EH (cell line): Measurements from ENCODE around the gene SMYD1.

Source experiments
- DNase-seq: peaks from one replicate; pipeline ENCODE4 v3.0.0-alpha.2; 2015; ENCODE audit warnings: low read depth

SMYD1 gene

DNA sequence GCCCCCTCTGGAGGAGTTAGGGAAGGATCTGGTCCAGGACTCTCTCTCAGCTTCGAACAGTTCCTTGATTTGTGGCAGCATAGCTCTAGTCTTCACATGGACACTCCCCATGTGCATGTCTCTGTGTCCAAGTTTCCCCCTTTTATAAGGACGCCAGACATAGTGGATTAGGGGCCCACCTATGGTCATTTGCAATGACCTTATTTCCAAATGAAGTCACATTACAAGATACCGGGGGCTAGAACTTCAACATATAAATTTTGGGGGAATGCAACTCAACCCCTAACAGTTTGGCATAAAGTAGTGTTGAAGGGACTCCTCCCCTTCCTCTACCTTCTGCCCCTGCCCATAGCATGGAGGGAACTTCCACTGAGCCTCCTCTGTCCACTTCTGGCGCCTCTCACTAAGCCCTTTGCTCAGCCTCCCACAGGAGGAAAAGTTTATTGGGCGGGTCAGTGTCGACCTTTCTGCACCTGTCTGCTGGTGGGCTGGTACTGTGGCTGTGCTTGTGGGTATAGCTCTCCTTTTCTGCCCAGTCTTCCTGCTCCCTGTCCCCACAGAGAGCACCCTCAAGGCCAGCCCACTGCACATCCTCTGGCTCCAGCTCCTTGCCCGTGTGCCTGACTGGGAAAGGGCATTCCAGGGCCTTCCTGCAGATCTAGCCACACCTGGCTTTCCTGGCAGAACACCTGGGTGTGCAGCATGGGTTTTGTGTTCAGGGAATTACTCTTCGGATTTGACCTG, 54.7 kb downstream of the SMYD1 start:
- no peak for DNase-seq

DNA sequence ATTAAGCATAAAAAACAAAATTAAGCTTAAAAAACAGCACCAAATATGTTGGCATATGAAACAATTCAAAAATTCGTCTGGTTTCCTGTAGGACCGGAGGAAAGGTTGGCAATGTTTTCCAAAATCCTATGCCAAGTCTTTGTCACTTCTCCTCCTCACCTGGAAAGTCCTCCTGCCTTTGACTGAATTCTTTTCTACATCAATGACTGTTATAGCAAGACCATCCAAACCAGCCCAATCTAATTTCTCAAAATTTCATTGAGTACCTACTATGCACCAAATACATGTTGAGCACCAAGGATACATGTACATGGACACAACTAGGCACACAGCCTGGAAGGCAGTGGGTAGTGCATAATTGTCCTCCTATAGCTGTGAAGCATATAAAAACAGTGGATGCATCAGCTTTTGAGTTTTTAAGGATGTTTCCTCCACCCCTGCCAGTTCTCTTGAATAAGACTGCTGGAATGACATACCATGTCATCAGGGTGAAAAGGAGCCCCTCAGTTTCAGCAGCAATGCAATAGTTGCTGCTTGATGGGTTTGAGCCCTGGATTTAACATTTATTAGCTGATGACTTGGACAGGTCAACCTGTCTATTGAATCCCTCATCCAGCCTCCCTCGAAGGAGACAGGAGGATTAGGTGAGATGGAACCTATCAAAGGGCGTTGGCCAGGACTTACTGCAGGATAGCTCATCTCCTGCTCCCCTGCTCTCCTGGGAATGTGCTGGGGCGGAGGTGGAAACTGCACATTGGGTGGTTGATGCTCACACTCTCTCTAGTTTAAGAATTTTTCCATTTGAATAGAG, 55.7 kb downstream of the SMYD1 start:
- no peak for DNase-seq

DNA sequence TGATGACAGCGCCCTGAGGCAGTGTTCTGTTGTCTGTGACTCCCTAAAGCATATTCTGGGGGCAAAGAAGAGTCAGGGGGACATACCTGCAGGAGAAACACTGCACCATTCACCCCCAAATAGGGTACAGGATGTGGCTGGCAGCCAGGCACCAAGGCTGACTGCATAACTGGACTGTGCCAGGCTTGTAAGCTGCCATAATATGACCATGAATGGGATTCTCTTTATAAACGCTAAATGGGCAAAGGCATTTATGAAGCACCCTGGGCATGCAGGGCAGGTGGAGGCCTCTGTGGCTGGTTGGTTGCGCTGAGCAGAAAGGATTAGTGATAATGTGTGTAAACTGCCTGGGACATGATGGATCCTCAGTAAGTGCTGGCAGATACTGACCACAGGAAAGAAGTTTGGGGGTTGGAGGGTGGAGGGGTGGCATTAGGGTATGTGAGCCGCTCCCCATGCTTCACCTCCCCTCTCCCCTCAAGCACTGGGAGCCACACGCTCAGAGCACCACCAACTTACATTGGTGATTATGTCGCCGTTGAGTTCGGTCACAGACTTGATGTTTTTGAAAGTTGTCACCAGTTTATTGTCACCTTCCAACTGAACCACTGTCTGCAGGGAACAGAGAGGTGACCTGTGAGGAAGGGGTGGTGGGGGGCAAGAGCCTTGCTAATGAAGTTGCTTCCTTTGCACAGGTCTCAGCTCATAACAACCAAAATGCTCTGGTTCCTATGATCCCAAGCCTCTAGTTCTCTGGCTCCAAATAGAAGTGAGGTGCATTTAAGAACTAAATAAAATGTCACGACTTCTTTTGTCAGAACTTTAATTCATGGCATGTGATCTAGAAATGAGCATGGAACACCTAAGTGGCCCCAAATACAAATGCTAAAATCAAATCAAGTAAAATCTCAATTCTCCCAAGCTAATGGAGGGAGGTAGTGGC, 56.6 kb downstream of the SMYD1 start:
- no peak for DNase-seq

DNA sequence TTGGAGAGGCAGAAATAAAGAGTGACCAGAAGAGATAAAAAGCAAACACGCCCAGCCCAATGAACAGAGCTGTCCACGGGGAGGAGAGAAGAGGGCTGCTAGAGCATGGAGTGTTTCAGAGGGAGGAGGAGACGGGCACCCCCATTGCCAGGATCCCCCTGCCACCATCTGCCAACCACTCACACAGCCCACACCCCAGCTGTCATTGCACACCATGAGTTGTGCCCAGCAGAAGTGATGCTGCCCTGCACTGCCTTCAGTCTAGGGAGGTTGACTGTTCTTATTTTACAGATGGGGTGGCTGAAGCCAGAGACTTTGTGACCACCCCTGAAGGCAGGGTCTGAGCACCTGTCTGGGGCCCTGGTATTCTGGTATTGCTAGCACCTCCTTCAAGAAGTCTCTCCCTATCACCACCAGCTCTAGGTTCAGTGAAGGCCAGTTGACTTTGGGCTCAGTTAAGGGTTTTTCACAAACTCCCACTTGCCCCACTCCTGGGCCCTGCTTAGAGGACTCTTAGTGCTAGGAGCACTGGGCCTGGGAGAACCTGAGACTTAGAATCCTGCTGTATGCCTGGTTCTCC, 57.8 kb downstream of the SMYD1 start:
- DNase-seq = no peak

DNA sequence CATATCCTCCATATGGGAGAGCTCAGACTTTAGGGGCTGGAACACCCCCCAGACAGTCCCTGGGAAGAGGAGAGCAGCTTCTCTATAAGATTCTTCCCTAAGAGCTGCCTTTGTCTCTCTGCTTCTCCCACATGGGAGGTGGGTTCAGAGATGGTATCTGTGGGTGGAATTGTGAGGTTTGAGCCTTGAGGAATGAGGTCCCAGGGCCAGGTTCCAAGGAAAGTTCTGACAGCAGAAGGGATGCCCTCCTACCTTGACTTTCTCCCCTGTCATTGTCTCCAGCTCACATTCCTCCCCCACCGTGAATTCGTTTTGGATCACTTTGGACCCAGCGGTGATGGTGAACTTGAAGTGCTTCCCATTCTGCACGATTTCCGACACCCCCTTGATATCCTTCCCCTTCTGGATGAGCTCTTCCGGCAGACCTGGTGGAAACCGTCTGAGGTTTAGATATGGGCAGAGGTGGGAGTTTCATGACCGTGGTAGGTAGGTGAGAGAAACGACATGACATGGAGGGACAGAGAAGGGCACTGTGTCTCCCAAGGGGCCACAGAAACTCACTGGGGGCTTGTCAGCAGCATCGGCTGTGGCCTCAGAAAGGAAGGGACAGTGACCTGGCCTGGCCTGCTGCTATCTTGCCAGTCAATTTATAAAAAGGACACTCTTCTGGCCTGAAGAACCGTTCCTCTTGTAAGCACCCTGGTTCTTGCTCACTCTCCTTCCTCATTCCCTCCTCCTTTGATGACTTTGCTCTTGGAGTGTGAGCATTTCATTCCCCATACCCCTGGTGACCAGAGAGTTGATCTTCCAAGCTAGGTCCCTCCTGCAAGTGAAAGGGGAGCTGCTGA, 58.5 kb downstream of the SMYD1 start:
- DNase-seq = no peak

DNA sequence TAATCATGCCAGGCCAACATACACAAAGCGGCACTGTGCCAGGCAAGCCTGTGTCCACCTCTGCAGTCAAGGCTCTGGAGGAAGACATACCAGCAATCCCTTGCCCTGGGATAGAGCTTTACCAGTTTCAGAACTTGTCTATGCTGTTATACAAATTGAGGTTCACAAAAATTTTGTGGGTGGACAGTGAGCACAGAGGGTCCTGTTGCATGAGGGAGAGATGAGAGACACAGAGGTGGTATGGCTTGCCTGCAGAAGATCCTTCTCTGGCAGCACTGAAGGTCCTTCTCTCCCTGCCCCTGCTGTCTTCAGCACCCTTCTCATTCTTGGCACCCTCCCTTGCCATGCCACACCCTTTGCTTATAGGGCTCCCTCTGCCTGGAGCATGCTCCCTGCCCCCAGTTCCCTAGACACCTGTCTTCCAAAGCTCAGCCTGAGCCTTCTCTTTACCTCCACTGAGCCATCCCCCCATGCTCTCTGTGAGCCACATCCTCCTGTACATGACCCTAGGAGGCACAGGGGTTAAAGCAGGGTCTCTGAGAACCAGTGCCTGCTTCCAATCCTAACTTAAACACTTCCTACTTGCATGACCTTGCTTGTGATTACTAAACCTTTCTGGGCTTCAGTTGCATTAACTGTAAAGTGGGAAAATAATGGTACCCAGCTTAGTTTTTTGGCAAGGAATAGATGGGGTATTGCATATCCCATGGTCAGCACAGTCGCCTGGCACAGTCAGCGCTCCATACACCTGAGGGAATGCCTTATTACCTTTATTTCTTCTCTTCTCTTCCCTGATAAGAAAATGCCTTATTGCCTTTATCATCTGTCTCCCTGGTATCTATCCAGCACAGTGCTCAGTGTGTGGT, 59.4 kb downstream of the SMYD1 start:
- no peak for DNase-seq

DNA sequence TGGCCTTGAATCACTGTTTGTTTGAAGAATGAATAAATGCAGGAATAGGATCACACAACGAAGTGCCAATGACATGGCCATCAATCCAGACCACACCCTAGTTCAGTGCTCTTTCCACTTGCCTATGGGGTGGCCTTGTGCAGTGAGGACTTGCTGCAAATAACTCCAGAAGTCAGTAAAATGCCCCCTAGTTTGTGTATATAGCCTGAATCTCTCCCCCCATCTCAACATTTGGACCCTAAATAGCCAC, 59.9 kb downstream of the SMYD1 start:
- DNase-seq = no peak

DNA sequence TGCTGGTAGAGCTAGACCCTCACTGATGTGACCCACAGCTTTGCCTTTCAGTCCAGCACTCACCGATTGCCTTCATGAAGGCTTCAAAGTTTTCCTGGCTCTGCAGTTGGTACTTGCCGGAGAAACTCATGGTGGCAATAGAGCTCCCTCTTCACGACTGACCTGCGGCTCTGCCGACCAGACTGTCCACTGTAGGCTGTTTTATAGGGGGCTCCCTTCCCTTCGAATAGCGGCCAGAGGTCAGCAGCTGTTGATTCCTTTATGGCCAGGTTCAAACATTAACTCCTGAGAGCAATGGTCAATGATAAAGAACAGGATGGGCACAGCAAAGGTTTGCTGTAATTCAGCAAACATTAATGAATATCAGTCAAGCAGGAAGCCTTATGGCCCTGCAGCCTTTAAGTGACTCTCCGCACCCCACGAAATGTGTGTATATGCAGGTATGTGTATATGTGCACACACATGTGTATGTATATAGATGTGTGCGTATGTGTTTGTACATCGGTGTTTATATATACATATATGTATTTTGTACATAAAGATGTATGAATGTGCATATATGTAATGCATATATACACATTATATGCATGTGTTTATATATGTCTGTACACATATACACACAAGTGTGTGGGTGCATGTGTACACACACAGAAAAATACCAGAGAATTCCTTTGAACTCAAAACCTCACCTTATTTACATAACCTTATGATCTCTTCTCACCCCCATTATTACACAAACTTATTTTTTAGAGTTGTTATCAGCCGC, 60.4 kb downstream of the SMYD1 start, which contains the start of gene FABP1:
Gene FABP1 (minus strand): TSS at position 175 of the 766 bp plus-strand sequence. CDS start 45 bp downstream, at position 130.
- no peak for DNase-seq

DNA sequence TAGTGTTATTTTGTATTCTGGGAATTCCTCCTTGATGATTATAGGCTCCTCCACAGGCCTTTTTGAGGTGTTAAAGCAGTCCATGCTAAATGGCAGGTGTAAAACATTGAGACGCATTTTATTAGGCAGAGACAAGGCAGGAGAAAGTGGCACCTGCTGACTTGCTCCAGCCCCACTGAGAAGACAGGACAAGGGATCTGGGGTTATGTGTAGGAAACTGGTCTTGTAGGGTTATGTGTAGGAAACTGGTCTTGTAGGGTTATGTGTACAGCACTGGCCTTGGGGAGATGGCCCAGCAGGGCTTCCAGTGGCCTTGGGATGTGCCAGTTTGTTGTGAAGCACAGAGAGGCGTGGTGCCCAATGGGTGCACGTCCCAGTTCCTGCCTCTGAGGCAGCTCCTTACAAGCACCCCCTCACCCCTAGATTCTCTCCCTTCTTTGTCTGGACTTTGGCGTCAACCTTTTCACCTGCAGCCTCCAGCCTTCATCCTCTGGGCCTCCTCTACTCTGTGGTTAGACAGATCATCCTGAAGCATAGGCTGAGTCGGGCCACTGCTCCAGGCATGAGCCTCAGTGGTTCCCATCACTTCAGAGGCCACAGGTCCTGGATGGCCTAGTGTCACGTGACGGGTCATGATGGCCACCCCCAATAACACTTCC, 61.2 kb downstream of the SMYD1 start:
- no peak for DNase-seq

DNA sequence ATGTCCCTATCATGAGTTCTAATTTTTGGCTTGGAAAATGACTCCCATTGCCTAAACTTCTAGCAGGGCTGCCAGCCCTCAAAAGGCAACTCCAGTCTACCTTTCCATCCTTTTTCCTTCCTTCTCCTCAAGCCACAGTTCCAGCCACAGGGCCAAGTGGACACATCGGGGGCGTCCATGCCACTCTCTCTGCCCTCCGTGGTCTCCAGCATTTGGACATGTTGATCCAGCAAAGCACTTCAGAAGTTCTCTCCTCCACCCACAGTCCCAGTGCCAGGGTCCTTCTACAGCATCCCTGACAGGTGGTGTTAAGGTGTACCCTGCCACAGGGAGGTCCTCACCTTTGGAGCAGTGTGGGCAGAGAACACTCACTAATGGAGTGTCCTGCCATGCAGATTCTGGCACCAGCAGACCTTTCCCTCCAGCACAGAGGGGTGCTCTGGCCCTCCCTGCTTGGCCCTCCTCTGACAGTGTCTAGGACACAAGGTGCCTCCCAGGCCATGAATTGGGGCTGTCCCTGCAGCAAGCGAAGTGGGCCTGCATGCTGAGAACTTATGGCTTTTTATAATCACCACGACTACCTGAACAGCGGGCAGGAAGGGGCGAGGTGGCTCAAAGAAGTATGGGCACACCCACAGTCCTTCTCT, 61.8 kb downstream of the SMYD1 start:
- DNase-seq = no peak

DNA sequence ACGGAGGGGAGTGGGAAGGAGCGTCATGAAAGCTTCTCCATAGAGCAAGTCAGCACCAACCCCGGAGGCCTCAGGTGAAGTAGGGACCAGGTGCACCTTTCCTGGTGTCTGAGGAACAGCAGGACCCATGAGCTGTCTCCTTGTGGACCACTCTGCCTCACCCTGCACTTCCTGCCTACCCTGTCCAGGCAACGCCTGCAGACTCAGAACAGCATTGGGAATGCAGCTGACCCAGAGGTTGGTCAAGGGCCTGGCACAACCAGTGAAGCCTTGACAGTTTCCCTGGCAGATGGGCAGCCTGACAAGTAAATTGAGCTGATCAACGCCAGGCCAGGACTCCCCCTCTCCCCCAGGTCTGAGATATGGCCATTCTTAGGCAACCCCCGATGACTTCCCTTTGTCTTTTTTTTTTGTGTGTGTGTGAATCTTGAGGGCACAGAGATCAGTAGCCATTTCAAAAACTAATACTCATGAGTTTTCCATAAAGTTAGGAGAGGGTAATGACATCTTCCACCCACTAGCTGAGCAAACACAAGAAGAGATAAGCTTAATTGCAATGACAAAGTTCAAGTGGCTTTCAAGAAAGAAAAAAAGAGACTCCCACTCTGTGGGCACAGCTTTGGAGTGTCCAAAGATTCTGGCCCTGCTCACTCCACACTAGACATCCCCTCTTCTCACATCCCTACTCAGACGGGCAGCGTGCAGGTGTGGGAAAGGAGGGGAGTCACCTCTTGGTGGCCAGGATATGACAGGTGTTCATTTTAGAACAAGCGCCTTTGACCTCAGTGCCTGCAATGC, 63.8 kb downstream of the SMYD1 start:
- DNase-seq = no peak

DNA sequence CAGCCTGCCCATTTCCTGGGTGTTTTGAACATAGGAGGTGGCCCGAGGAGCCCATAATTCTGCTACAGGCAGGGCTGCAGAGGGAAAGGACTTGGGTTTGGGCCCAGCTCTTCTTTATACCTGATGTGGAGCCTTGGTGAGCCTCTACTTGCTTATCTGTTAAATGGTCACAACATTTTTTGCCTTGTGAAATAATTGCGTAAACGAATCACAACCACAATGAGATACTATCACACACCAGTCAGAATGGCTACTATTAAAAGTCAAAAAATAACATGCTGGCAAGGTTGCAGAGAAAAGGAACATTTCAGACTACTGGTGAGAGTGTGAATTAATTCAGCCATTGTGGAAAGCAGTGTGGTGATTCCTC, 64.4 kb downstream of the SMYD1 start:
- no peak for DNase-seq

DNA sequence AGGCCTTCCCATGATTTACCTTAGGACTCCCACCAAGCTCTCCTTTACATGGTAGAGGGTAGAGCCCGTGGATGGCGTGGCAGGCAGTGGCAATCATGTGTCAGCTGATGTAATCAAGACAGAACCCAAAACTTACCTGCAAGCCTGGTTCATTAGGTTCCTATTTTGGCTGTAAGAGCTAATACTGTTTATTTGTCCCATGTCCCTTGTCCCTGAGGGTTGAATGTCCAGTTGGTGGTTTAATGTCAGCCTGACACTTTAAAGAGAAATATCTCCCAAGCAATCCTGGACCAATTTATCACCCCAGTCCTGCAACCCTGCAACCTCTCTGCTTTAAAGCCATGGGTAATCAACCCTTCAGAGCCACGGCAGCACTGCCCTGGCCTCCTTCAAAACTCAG, 66.2 kb downstream of the SMYD1 start:
- no peak for DNase-seq

DNA sequence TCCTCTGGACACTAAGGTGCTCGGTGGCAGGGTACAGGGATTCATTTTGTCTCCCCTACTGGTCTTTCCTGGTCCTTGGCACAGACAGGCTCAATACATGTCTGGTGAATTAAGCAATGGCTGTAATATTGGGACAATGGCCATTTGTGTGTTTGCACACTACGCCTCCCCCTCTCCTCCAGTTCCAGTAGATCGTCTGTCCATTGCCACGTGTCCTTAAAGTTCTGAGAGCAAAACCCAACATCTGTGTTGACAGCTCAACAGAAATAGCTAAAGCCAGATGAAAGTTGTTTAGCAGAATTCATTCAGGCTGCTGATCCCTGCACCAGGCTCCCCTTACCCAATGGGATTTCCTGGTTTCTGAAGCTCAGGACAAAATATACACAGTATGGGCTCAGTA, 69.2 kb downstream of the SMYD1 start:
- no peak for DNase-seq

DNA sequence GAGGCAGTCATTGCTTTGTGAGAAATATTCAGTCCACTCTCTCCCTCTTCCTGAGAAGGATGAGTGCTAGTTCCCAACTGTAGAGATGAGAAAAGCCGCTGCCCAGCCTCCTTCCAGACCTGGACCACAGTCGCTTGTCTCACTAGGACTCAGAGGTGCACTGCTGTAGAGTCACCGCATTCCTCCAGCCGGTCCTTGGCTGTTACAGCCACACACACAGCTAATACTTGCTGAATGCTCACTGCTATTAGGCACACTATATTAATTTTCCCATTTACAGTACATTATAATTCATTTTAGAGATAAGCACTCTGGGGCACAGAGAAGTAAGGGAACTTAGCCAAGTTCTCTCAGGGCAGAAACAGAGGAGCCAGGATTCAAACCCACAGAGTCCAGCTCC, 70.2 kb downstream of the SMYD1 start:
- no peak for DNase-seq

DNA sequence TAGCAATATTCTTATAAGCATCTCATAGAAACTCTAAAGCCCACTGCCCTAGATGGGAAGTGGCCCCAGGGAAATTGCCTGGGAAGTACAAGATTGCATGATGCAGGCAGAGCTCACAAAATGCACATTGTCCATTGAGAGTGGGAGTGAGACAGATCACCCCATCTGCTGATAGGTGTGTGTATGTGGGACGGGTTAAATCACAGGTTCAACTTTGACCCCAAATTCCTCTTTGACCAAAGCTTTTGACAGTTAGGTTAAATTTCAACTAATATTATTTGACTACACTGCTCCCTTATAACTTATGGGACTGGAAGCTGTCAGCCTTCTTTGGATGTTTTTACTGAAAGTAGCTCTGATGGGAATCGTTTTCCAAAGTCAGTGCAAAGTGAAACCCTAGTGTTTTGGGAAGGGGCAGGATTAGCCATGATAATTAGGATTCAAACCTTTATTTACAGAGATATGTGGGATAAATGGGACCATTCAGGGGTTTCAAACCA, 71.6 kb downstream of the SMYD1 start:
- no peak for DNase-seq

DNA sequence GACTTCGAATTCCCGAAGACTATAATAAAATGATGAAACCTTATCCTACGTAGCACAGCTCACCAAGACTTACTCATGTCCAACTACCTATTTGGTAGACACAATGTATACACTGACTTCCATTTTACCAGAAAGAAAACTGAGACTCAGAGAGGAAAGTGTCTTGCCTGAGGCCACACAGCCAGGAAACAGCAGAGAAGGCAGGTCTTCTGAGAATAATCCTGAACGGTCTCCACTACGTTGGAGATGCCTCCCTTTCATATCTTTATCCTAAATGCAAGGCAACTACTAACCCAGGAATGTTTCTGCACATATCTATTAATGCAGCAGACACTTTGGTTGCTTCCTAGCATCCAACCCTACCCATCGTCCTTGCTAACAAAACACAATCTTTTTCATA, 72.2 kb downstream of the SMYD1 start:
- no peak for DNase-seq

DNA sequence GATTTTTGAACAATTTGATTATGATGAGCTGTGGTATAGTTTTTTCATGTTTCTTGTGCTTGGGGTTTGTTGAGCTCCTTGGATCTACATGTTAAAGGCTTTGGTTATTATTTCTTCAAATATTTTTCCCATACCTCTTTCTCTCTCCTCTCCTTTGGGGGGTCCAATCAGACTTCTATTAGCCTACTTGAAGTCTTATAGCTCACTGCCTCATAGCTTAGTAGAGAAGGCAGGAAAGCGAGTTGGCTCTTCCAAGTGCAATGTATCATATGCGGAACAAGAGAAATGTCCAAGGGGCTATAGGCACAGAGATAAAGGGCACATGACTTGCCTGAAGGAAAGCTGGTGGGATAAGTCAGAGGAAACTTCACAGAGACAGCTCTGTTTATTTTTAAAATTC, 74.3 kb downstream of the SMYD1 start:
- no peak for DNase-seq
